Colonic mucosa (tissue), 4 donors: ENCODE measurements around the gene THSD7A. TPM values are rescaled to one million over a fixed set of nuclear protein-coding genes. Genes with fewer than 3 reads are reported as not detected.

Experiments
- DNase-seq: peaks from one replicate; pipeline ENCODE4 v3.0.0-alpha.2; 2020
- H3K27ac ChIP-seq: fragments of 200-600 bp; one replicate; pipeline ENCODE4 v1.8.0; 2021
- H3K27me3 ChIP-seq: fragments of 200-600 bp; one replicate; pipeline ENCODE4 v1.8.0; 2021
- H3K36me3 ChIP-seq: fragments of 200-600 bp; one replicate; pipeline ENCODE4 v1.8.0; 2021
- H3K4me1 ChIP-seq: fragments of 200-600 bp; one replicate; pipeline ENCODE4 v1.8.0; 2021; ENCODE audit warnings: mild to moderate bottlenecking
- H3K4me3 ChIP-seq: fragments of 200-600 bp; one replicate; pipeline ENCODE4 v1.8.0; 2021
- H3K9ac ChIP-seq, 2 donors: one replicate each; pipeline ENCODE4 v1.7.0; 2013; ENCODE audit warnings: control low read depth in 2 of 2, low read depth in 2 of 2, low read length in 2 of 2
- H3K9me3 ChIP-seq: fragments of 200-600 bp; one replicate; pipeline ENCODE4 v1.8.0; 2021
- intact Hi-C: fragments of 100-400 bp; cut with DNase I; formaldehyde crosslinking; loops from one replicate; pipeline ENCODE4 v1.14.1; 2022
- total RNA-seq, 2 donors: library from RNA; stranded (reverse); fragmentation: NEBNext Ultra II Directional in 1 of 2; extraction: Animal tissue kit (Norgen Biotek cat#: 25700) in 1 of 2; gene quantifications; one replicate each; pipeline ENCODE4 v1.2.1, GENCODE V29; 2021
- TF ChIP-seq, protein P1 (sequence below): fragments of 200-600 bp; IDR thresholded peaks from one replicate; pipeline ENCODE4 v1.8.0; 2022; ENCODE audit warnings: antibody characterized with exemption, mild to moderate bottlenecking
- donor health status: healthy.
- donor health status: DM: no; HTN: no; CAD: no.
- donor health status: DM: no; HTN: no; CAD: no.

Gene THSD7A
- total RNA-seq, 2 donors from 2014 or later, result 2.1 to 2.3 TPM

DNA sequence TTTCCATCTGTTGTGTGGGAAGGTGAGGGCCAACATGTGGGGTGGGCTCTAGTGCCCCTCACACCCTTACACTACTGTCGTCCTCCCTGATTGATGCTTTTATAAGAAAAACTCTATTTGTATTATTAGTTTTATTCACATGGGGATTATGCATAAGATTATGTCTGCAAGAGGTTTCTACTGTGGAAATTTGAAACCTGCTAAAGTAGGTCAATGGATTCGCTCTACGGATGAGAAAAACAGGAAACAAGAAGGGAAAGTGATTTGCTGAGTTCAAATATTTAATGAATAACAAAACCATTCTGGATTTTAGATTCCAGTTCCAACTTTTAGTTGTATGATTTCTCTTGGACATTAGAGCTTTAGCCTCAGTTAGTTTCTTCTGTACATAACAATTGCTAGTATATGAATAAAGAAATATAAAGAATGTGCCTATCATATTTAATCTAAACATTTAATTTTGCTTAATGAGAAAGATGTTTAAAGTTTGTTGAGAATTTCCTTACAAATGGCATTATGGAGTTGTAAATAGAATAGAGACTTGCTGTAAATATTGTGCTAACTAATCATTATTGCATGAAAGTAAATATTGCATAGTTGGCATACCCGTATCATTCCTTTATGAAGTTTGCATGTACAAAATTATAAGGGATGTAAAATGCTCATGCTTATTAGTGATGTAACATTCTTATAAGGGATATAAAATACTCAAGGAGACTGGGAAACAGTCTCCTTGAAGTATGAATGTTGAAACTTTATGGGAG lies 193.8 kb downstream of the THSD7A start:
- TF ChIP-seq, protein P1, sequence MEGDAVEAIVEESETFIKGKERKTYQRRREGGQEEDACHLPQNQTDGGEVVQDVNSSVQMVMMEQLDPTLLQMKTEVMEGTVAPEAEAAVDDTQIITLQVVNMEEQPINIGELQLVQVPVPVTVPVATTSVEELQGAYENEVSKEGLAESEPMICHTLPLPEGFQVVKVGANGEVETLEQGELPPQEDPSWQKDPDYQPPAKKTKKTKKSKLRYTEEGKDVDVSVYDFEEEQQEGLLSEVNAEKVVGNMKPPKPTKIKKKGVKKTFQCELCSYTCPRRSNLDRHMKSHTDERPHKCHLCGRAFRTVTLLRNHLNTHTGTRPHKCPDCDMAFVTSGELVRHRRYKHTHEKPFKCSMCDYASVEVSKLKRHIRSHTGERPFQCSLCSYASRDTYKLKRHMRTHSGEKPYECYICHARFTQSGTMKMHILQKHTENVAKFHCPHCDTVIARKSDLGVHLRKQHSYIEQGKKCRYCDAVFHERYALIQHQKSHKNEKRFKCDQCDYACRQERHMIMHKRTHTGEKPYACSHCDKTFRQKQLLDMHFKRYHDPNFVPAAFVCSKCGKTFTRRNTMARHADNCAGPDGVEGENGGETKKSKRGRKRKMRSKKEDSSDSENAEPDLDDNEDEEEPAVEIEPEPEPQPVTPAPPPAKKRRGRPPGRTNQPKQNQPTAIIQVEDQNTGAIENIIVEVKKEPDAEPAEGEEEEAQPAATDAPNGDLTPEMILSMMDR, result no peak
- Histone ChIP-seq H3K4me3 (no peak overlapping the region), H3K36me3 (no peaks in the 10 kb centered on the region), H3K9me3 (no peaks in the 10 kb centered on the region), H3K27ac (no peak overlapping the region), H3K9ac (no peak overlapping the region), H3K27me3 (no peaks in the 10 kb centered on the region), H3K4me1 (no peaks in the 10 kb centered on the region)
- intact Hi-C loops, result no loop called here
- DNase-seq, result no peak

GRCh38 chr7:11636274-11636673 lies 195.7 kb downstream of the THSD7A start:
- no peak for DNase-seq
- H3K9me3 ChIP-seq, result no peaks in the 10 kb centered on the region
- TF ChIP-seq, protein P1, result no peak
- no peaks in the 10 kb centered on the region for H3K4me1 ChIP-seq
- no peaks in the 10 kb centered on the region for H3K36me3 ChIP-seq
- no peak overlapping the region for H3K27ac ChIP-seq
- intact Hi-C loops, result no loop called here
- H3K27me3 ChIP-seq, result no peaks in the 10 kb centered on the region
- H3K9ac ChIP-seq, result no peak overlapping the region
- H3K4me3 ChIP-seq, result no peak overlapping the region

DNA sequence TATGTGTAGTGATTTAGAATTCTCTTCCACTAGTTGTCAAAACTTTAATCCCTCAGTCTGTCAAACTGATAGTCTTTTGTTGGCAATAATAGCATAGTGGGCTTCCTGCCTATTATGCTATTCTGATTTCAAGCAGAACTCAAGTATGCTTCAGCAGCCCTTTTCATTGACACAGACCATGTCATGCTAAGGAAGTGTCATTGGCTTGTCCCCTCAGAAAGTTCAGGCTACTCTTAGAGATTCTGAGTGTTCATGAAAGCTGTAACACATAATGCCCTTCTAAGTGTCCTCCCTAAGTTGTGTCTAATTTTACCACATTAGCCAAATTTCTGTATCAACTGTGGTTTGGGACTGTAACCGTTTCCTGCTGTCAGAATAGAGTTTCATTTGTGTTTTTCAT lies 198.7 kb downstream of the THSD7A start:
- intact Hi-C loops, result no loop called here

GRCh38 chr7:11630355-11630754 lies 201.6 kb downstream of the THSD7A start:
- no peak overlapping the region for H3K27ac ChIP-seq
- H3K36me3 ChIP-seq, result no peaks in the 10 kb centered on the region
- H3K4me1 ChIP-seq, result no peaks in the 10 kb centered on the region
- no peaks in the 10 kb centered on the region for H3K9me3 ChIP-seq
- DNase-seq, result no peak
- no peaks in the 10 kb centered on the region for H3K27me3 ChIP-seq
- intact Hi-C loops, result no loop called here
- no peak overlapping the region for H3K9ac ChIP-seq
- TF ChIP-seq, protein P1, result no peak
- H3K4me3 ChIP-seq, result no peak overlapping the region

More for the DNA sequence above, 198.7 kb downstream of the THSD7A start:
- TF ChIP-seq, protein P1, result no peak
- Histone ChIP-seq H3K27ac (no peak overlapping the region), H3K27me3 (no peaks in the 10 kb centered on the region), H3K4me1 (no peaks in the 10 kb centered on the region), H3K9ac (no peak overlapping the region), H3K36me3 (no peaks in the 10 kb centered on the region), H3K9me3 (no peaks in the 10 kb centered on the region), H3K4me3 (no peak overlapping the region)
- no peak for DNase-seq

DNA sequence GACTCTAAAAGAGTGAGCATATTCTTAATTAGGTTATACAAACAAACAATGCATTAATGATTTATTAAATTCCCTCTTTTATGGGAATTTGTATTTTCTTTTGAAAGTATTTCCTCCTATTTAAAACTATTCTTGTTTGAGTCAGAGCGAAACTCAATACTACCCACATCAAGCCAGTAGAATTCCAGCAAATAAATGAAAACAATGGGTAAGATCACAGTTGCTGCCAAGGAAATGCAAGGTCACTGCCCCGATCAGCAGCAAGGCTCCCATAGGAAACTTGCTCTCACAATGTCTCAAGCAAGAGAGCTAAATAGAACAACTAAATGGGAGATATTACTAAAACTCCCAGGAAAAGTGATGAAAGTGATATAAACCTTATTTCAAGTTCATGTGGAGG lies 206.3 kb downstream of the THSD7A start:
- Histone ChIP-seq H3K27me3 (no peaks in the 10 kb centered on the region), H3K9me3 (no peaks in the 10 kb centered on the region), H3K4me1 (no peaks in the 10 kb centered on the region), H3K4me3 (no peak overlapping the region), H3K36me3 (no peaks in the 10 kb centered on the region), H3K27ac (no peak overlapping the region), H3K9ac (no peak overlapping the region)
- DNase-seq, result no peak
- TF ChIP-seq, protein P1, result no peak
- intact Hi-C loops, result no loop called here
